GM12872 (cell line): ENCODE results near the gene SSUH2.

ENCODE experiments used
- TF ChIP-seq, protein P1 (sequence below): IDR thresholded peaks from 3 replicates; pipeline ENCODE4 v1.5.1; 2011; ENCODE audit warnings: low read depth, mild to moderate bottlenecking, low read length, moderate library complexity; ENCODE audit not compliant: insufficient read depth

SSUH2 gene

DNA sequence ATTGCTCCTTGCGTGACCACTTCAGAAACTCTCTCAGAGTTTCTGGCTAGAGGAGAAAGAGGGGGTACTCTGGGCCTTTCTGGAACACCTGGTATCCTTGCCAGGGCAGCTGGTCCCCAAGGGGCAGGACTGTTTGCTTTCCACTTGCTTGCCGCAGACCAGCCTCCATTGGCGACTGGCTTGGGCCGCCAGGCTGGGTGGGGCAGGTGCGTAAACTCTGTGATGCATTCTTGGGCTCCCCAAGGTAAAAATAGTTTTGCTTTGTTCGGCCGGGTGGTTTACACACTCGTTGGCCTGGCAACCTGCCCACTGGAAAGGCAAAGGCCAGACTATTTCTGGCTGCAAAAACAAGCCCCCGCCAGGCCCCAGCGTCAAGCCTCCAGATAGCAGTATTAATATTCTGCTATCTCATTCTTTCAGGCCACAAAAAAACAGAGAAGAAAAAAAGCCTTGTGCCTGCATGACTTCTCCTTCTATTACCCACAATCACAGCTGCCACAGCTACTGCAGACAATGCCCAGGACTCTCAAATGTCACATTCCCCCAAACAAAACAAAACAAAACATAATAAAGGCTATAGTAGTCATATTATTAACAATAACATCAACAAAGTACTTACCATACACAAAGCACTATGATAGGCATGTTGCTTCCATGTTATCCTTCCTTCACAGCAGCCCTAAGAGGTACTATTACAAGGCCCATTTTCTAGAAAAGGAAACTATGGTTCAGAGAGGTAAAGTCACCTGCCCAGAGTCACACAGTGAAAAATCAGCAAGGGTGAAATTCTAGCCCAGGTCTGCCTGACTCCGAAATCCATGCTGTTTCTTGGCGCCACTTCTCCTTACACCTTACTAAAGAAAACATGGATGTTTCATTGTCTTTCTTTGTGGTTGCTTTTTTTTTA lies 14.0 kb upstream of the SSUH2 start:
- TF ChIP-seq, protein P1, sequence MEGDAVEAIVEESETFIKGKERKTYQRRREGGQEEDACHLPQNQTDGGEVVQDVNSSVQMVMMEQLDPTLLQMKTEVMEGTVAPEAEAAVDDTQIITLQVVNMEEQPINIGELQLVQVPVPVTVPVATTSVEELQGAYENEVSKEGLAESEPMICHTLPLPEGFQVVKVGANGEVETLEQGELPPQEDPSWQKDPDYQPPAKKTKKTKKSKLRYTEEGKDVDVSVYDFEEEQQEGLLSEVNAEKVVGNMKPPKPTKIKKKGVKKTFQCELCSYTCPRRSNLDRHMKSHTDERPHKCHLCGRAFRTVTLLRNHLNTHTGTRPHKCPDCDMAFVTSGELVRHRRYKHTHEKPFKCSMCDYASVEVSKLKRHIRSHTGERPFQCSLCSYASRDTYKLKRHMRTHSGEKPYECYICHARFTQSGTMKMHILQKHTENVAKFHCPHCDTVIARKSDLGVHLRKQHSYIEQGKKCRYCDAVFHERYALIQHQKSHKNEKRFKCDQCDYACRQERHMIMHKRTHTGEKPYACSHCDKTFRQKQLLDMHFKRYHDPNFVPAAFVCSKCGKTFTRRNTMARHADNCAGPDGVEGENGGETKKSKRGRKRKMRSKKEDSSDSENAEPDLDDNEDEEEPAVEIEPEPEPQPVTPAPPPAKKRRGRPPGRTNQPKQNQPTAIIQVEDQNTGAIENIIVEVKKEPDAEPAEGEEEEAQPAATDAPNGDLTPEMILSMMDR, result no peak

DNA sequence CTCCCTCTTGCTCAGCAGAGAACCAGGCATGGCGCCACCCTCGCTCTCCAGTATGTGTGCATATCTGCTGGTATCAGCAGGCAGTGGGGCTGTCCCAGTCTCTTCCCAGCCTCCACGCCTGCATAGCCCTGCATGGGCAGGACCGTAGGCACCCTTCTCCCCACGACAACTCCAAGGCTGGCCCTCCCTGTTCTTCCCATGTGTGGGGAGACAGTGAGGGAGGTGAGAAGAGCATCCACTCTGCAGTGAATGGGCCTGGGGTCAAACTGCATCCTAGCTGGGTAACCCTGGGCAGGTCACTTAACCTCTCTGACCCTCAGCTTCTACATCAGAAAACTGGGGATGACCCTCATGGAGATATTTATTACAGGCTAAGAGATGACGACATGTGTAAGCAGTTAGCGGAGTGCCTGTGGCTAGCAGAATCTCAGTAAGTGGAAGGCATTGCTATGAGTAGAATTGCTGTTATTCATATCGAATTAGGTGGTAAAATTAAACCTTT lies 13.3 kb upstream of the SSUH2 start:
- TF ChIP-seq, protein P1, result no peak

DNA sequence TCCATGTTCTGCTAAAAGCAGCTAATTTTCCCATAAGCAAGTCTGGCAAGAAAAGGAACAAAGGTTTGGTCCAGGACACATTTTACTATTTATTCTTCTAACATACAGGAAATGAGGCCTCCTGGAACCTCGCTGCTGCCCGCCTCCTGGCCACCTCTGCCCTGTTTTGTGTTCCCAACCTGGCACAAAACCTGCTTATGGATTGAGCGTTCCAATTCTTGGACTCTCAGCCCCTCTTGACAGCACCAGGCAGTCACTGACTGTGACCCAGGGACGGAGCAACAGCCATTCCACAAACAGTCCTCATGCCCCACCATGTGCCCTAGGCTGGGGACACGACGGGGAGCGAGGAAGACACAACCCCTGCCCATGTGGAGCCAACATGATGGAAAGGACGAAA lies 11.6 kb upstream of the SSUH2 start:
- TF ChIP-seq, protein P1, result no peak

DNA sequence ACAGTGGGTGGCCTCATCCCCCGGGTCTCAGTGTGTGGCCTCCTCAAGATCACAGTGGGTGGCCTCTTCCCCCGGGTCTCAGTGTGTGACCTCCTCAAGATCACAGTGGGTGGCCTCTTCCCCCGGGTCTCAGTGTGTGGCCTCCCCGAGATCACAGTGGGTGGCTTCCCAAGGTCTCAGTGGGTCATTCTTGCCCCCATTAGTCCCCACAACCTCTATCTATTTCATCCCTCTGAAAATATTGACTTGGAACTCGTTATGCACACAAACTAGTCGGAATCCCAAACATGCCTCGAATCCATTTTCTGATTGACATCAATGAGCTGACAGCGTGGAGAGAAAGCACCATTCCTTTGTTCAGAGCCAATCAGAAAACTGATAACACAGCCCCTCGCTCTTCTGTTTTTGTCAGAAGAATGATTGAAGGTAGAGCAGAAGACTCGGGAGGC lies 10.8 kb upstream of the SSUH2 start:
- TF ChIP-seq, protein P1, result no peak

DNA sequence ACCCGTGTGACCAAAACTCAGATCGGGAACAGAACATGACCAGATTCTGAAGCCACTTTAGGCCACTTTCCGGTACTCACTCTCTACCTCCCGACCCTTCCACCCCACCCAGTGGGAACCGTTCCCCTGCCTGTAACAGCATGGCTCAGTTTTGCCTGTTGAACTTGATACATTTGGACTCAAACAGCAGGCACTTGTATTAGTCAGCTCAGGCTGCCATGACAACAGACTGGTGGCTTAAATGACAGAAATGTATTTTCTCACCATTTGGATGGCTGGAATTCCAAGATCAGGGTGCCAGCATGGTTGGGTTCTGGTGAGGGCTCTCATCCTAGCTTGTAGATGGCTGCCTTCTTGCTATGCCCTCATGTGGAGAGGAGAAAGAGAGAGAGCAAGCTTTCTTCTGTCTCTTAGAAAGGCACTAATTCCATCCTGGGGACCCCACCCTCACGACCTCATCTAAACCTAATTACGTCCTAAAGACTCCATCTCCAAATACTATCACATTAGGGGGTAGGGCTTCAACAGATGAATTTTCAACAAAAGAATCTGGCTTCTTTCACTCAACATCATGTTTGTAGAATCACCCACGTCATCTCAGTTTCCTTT lies 9.3 kb upstream of the SSUH2 start:
- TF ChIP-seq, protein P1, result no peak

DNA sequence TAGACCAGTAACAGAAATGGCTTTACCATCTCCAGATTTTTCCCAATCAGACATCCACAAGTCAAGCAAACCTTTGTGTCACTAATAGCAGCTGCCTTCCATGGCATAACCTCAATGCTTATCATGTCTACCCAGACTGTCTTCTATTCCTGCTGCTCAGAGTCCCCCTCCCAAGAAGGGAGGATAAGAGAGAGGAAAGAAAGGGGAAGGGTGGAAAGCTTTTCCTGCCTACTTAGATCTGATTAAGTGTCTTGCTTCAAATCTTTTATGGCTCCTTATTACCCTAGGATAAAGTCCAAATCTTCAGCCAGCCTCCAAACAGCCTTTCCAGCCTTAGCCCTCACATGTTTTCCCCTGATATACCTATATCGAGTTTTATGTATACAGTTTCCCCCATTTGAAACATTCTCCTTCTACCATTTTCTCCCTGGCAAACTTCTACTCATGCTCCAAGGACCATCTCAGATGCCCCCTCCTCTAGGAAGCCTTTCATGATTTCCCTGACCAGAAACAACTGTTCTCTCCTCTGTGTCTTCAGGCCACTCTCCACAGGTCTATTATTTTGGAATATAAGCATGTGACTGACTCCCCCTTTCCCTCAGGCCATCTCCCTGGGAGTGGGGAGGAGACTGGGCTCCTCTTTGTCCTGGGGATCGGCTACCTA lies 7.9 kb upstream of the SSUH2 start:
- TF ChIP-seq, protein P1, result no peak
